ENCODE measurements around the gene SLC6A6.

DNA sequence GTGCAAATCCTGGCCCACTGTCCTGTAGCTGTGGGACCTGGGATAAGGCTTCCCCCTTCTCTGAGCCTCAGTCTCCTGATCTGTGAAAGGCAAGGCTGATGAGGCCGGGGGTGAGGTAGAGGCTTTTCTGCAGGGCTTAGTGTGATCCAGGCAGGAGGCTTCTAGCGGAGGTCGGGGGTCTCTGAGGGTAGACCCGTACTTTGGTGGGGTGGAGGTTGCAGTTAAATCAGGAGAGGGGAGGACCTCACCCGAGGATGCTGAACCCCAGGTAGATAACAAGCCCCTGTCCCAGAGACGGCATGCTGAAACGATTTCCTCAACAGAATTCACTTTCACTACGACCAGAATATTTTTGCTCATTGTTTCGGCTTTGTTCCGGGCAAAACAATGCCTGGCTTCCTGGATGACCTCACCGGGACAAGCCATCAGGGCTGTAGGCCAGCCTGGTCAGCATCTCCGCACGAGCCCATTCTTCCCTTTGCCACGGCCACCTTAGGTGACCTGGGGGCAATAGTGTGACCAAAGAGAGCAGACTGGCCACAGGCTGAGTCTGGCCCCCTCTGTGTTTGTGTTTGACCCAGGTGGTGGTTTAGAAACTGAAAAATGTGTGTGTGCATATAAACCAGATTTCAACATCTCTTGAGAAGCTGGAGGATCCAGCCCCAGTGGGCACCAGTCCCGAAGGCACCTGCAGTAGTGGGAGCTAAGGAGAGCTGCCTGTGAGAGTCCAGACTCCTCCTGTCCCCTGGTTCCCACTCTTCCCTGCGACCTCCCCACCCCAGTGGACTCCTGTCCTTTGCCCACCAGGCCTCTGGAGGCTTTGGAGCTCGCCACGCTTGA, 33.0 kb downstream of the SLC6A6 start:
- TF ChIP-seq, protein P1, sequence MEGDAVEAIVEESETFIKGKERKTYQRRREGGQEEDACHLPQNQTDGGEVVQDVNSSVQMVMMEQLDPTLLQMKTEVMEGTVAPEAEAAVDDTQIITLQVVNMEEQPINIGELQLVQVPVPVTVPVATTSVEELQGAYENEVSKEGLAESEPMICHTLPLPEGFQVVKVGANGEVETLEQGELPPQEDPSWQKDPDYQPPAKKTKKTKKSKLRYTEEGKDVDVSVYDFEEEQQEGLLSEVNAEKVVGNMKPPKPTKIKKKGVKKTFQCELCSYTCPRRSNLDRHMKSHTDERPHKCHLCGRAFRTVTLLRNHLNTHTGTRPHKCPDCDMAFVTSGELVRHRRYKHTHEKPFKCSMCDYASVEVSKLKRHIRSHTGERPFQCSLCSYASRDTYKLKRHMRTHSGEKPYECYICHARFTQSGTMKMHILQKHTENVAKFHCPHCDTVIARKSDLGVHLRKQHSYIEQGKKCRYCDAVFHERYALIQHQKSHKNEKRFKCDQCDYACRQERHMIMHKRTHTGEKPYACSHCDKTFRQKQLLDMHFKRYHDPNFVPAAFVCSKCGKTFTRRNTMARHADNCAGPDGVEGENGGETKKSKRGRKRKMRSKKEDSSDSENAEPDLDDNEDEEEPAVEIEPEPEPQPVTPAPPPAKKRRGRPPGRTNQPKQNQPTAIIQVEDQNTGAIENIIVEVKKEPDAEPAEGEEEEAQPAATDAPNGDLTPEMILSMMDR (IDR thresholded peaks at IDR 0.05; ENCODE audit: low read length) = no peak
- TF ChIP-seq EZH2 (optimal IDR thresholded peaks at IDR 0.05; ENCODE audit: low read depth, low read length) = no peak
